Liver (tissue), 3 donors: ENCODE measurements around the gene FAM120B.

Experiments
- ATF3 ChIP-seq: IDR thresholded peaks from 2 replicates; pipeline ENCODE4 v1.6.1; 2016; ENCODE audit warnings: antibody characterized with exemption
- CTCF ChIP-seq: fragments of 150-350 bp; IDR thresholded peaks from 2 replicates; pipeline ENCODE4 v1.5.1; 2017; ENCODE audit warnings: improper control_type of control experiment, low read depth, low read length; ENCODE audit not compliant: missing input control
- JUND ChIP-seq, 2 donors: IDR thresholded peaks; 2 replicates each; pipeline ENCODE4 v1.6.1; 2016; ENCODE audit warnings: antibody characterized with exemption in 2 of 2
- RAD21 ChIP-seq, 2 donors: IDR thresholded peaks; 2 replicates each; pipeline ENCODE4 v1.6.1; 2016; ENCODE audit warnings: antibody characterized with exemption in 2 of 2, mild to moderate bottlenecking in 2 of 2
- TAF1 ChIP-seq: conservative IDR thresholded peaks from 2 replicates; pipeline ENCODE4 v1.6.1; 2016; ENCODE audit warnings: antibody characterized with exemption, mild to moderate bottlenecking
- donor health status: healthy.
- donor health status: healthy.

- TF ChIP-seq CTCF = no peak
- TF ChIP-seq ATF3 = no peak
- TF ChIP-seq TAF1 = no peak
- no peak for TF ChIP-seq RAD21 (IDR thresholded peaks at IDR 0.05)
- TF ChIP-seq JUND (IDR thresholded peaks at IDR 0.05) = no peak
These were observed 40.1 kb downstream of the FAM120B start for GRCh38 chr6:170346649-170347048.
